A172 (cell line): ENCODE data around the gene LDLRAD4. TPM values are rescaled to one million over a fixed set of nuclear protein-coding genes. Genes with fewer than 3 reads are reported as not detected.
A peak's percentile ranks its signal among the peaks of the same experiment; 100 is the strongest.

ENCODE experiments used
- DNase-seq: peaks from one replicate; pipeline ENCODE4 v3.0.0-alpha.2; 2015; ENCODE audit warnings: low spot score
- total RNA-seq: library from RNA; depleted of rRNA; stranded (reverse); fragments of >200 nt; shearing (Covaris generic); gene quantifications from 2 replicates; pipeline ENCODE4 v1.2.3, GENCODE V29; 2014

Gene LDLRAD4
- total RNA-seq, 1 experiment from 2014 or later: 5.7 TPM

DNA sequence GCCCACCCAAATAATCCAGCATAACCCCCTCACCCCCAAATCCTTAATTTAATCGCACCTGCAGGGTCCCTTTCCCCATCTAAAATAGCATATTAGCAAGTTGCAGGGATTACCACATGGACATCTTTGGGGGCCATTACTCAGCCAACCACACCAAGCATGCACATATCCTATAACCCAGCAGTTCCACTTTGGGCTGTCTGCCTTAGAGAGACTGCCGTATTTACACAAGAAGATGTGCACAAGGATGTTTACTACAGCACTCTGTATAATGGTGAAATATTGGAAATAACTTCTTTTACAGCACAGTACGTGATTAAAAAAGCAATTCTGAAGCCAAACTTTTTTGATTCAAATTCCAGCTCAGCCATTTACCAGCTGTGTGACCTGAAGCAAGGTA lies 17.3 kb upstream of the LDLRAD4 start:
- no peak for DNase-seq

DNA sequence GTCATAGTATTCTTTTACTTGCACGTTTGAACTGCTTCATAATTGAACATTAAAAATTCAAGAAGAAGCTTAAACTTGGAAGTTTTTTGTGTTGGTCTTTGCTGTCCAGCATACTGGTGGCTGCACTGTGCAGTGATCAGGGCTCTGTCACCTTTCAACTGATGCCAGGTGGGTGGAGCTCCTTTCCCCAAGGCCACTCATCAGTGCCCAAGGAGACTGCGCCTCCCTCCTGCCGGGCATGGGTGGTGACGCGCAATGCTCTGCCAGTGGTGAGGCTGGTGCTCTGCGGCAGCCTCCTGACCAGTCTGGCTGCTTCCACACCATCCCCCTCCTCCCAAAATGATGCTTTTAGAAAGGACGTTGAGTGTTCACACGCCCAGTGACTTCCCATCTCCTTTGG lies 16.0 kb upstream of the LDLRAD4 start:
- no peak for DNase-seq

DNA sequence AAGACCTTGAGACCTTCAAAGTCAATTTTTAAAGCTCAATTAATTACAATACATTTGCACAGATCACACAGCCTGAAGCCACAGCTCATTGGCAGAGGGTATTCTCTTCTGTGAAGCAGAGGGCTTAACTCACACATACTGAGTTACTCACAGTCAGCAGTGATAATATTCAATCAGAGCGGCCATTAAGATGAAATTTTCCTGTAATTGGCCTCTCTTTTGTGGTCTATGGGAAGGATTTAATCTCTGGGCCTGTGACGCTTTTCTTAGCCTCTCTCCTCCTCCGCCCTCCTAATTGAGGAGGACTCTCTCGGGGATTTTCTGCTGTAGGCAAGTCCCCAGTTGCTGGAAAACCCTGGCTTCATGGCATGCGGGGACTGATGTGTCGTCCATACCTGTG lies 12.3 kb upstream of the LDLRAD4 start:
- DNase-seq: no peak

DNA sequence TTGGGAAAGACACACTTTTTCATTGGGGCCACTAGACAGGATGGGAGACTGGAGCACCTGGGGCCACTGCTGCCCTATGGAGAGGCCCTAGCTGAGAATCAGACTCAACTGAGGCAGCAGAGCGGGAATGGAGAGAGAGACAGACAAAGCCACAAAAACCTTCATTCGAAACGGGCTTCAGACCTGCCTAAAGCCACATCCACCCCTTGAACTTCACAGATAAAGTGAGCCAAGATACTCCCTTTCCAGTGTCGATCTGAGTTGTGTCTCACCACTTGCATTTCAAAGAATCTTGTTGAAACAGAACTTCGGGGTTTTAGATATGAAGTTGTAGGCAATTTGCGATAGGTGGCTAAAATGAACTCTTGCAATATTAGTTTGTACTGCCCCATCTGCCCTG lies 11.3 kb upstream of the LDLRAD4 start:
- no peak for DNase-seq

DNA sequence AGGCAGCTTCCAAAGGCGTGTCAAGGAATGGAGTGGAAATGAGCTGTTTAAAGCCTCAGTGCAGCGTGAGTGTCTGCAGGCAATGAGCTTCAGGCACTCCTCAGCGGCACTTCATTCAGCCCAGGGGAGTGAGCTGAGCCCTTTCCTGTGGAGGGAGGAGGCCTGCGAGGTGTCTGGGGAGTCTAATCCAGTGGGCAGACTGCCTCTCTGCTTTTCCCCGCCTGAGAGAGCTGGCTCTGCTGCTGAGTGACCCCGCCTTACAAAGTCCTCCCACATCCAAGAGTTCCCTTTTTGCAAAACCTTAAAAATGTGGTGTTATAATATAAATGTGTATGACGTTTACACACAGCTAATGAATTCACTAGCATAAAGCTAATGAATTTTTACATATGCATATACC lies 7.0 kb upstream of the LDLRAD4 start:
- no peak for DNase-seq

DNA sequence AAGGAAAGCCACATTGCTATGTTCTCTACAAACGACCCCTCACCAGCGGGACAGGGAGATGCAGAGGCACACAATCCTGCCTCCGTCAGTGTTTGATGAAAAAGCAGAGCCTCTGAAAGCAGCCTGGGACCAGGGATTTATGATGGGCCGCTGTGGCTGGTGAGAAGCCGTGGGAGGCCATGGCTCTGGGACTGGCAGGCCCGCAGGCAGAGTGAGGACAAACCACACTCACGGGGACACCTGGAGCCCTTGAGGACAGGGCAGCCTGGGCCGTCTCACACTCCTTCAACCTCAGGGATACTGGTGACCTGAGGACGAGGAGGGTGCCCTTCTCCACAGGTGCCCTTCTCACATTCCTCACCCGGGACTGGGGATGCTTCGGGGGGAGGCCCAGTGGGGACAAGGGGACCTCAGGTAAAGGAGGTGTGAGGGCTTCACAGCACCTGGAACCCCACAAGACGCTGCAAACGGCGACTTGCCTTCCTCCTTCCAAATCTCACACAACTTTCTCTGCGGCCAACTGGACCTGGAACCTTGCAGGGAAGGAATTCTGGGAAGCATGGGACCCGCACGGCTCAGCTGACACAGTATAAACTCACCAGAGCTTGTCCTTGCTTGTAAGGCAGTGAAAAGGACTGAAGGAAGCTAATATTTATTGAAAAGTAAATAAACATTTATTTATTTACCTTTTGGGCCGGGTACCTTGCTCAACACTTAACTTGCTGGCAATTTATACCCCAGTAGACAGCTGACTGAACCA lies 5.3 kb upstream of the LDLRAD4 start:
- no peak for DNase-seq

DNA sequence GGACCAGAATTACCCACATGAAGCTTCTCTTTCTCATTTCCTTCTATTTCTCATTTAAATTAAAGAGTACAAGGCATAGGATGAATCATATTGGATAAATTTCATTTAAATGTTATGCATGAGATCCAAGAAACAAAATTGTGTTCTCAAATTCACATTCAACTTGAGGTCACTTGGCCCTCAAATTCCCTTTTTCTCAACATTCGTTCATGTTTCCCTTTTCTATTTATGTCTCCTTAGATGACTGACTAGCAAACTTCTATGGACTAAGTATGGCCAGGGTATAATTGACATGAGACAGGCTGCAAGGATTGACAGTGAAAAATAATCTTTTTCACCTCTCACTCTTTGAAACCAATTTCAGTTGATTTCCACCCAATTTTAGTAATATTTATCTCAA lies 4.0 kb upstream of the LDLRAD4 start:
- DNase-seq: no peak

DNA sequence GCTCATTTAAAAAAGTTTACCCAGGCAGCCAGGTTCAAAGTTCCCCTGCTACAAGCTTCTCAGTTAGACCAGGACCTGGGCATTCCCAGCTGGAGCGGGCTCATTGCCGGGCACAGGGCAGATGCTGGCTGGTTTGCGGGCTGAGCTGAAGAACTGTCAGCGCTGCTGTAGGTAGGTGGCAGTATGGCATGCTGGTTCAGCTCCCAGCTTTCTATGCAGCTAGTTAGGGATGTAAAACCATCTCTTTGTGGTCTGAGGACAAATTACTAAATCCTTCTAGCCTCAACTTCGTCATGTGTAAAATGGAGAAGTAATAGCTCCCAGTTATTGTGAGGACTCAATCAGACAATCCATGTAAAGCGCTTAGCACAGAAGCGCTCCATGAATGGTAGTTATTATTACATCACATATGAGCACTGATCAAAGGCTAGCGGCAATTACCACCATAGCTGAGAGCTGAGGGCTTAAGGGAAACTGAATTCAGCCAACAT lies 2.4 kb upstream of the LDLRAD4 start:
- peak; percentile 82 for DNase-seq

DNA sequence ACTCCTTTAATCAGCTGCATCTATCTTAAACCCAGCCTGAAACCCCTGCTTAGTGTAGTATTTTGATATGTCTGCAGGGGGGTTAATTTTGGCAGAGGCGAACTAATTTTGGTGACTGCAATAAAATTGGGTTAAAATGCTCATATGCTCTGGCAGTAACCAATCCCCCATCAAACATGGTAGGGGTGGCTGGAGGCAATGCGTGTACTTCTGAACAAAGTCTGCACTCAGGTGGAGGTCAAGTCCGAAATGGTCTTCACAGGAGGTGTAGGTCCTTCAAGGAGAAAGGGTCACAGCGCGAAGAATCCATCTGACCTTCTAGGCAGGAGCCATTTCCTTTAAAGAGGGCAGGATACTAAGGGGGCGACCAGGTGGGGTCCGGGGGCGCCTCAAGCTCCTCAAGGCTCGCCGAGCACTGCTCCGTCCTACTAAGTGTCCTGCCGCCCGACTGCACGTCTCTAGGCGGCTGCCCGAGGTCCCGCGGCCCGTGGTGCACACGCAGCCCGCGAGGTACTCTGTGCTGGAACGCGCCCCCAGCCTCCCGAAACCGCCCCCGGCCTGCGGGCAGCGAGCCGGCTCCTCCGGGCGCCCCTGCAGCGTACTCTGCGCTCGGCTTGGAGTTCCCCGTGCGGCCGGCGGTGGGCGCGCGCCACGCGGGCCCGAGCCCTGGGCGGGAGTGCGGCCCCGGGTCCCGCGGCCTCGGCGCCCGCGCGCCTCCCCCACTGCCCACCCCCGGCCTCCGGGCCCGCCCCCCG lies 1.7 kb upstream of the LDLRAD4 start:
- no peak for DNase-seq

DNA sequence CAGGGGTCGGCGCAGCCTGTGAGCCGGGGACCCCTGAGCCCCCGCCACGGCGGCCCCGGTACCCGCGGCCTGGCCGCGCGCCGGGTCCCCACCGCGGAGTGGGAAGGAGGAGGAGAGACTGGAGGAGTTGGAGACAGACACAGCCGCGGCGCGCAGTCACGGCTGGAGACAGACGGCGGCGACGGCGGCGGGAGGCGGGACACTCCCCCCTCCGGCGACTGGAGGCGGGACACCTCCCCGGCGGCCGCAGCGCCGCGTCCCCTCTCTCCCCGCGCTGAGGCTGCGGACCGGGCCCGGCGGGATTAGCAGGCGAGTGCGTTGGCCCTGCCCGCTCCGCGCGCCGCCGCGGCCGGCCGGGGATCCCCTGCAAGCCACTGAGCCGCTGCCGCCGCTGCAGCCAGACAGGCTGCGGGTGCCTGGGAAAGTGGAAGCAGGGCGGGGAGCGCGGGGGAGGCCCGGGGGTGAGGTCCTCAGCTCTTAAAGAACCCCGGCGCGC lies 1.0 kb upstream of the LDLRAD4 start:
- DNase-seq: peak; percentile 40

DNA sequence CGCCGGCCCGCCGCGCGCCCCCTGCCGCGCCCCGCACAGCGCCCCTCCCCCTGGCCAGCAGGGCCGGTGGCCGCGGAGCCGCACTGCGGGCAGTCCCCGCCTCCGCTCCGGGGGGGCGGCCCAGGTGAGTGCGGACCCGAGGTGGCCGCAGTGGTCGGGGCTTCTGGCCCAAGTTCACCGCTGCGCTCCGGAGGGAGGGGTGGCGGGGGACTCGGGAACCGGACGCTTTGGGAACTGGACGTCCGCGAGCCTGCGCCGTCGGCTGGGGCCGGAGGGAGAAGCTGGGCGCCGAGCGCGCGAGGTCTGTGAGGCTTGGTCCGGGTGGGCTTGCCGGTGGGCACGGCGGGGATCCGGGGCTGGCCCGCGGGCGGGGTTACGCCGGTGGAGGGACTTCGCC lies 591 bp upstream of the LDLRAD4 start:
- no peak for DNase-seq

DNA sequence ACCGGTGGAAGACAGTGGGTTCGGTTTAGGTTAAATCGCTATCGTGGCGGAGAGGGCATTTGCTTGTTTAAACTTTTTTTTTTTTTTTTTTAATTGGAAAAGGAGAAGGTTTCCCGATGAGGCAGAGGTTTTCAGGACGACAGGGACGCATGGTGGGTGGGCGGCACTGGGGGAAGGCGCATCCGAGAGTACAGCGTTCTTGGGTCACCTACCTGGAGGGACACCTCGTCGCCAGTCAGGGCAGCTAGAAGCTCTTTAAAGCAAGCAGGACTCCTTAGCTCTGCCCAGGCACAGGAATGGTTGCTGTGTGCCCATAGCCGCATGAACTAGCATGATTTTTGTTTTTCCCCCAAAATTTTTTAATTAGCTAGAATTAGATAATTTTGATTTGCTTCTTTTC lies 437 bp downstream of the LDLRAD4 start:
- DNase-seq: no peak

DNA sequence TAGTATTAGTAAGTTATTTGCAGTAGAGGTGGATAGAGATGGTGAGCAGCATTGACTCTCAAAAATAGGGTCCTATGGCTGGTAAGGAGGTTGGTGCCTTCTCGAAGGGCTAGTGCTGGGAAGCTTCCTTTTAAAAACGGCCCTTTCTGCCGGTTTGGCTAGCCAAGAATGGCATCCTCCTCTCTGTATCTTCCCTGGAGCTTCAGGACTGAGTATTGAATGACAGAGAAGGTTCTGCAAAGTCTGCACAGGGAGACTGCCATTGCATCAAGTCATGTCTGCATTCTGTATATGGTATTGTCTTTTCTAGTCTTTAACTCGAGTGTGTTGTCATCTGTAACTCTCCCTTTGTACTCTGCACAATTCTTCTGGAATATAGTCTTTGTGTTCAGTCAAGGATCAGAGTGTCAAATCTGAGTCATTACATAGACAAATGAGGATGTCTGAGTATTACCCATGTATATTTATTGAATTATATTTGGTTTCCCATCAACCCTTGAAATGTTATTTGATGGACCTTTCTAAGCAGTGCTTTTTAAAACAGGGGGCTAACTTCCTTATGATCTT lies 1.1 kb downstream of the LDLRAD4 start:
- DNase-seq: no peak

DNA sequence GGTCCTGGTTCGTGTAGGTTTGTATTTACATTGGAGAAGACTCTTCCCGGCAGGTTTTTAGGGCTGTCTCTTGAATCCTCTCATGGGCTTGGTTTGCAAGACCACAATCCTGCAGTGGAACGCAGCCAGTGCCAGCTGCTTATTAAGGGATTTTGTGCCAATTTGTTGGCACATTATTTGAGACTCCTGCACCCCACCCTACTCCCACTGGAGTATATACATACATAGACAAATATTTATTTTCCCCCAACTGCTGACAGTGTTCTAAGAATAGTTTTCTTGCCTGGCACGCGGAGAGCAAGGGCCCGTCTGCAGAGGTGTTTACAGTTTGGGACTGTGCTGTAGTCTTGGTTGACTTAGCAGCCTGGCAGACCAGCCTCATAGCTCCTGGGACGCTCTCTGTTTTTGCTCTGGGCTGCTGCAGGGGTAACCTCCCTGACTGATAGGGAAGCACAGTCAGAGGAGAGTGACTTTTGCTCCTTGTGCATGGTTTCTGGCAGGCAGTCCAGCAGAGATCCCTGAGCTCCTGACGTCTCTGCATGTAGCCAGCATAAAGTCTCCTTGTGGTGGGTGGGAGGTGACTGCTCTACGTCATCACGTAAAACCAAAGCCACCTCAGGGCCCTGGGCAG lies 1.9 kb downstream of the LDLRAD4 start:
- no peak for DNase-seq

DNA sequence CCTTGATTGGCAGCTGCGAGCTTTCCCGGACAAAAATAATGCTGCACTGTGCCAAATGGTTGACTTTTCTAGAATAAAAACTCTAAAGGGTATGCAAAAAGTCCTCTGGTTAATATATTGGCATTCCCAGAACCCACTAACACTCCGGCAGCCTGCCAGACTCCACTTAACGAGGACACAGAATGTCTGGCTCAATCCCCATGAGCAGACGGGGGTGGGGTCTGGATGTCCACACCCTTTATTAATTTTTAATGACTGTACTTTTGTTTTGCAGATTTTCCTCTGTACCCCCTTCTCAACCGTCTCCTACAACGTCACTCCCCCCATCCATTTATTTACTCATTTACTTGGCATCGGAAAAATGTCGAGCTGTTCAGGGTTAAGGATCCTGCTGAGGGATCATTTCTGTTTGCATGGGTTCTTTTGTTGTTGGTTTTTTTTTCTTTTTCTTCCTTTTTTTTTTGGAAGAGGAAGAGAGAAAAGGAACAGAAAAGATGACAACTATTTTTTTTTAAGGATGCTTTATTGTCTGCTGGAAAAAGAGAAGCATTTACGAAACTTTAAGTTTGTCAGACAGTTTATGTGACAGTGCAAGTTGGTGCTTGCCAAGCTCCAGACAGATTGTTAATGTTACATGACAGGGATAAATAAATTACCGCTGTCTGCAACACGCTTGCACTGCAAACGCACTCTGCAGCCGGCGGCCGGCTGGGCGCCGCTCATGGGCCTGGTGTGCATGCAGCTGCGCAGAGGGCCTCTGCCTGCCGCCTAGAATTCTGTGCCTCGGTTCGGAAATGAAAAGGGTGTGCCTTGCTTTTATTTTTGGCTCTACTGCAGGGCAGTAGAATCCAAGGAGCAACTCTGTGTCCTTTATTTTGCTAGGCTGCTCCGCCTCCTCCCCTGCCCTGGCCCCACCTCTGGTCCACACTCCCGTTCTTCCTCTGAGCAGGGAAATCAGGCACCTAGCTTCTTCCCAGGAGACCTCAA lies 3.6 kb downstream of the LDLRAD4 start:
- DNase-seq: peak; percentile 66

DNA sequence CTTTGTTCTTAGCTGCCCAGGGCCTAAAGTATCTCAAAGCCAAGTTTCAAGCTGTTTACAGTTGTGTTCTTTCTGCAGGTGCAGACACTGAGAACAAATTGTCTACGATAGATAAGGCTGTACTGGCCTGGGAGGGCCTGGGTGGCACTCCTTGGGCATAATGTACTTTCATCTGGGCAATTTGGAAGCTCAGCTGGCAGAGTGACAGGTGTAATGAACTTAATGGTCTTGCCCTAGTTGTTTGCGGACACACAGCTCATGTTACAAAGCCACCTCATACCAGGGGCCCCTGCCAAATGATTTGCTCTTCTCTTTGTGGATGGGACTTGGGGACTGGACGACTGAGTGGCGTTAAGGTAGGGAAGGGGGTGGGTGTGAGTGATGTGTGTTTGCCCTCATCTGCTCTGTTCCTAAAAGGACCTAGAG lies 4.3 kb downstream of the LDLRAD4 start:
- peak; percentile 31 for DNase-seq

DNA sequence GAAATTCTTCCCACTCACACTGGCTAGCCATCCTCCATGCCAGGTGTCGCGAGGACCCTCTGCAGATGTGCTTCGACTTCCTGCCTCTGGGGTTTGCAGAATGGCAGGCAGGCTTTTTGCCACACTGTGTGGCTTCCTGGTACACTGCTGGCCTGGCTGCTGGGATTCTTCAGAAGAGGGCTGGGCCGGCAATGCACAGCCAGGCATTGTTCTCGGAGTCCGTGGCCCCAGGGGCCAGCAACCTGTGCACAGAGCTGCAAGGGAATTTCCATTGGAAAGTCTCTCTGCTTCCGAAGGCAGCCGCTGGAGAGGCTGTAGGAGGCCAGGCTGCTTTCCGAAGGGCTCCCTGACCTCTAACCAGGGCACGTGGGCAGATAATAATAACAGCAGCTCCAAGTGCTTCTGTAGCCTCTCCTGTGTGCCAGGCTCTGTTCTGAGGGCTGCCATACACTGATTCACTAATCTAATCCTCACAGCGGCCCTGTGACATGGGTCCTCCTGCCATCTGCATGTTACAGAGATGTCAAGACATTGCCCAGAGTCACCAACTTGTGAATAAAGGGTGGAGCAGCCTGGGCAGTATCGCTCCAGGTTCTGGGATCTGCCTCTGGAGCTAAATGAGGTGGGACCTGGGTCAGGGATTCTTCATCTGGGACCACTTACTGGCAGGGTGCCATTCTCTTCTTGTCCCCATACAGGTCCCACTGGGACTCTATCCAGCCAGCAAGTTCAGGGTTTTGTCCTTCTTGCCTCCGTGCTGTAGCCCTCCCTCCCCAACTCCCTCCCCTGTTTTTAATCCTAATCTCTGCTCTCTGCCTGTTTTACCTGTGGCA lies 5.0 kb downstream of the LDLRAD4 start:
- no peak for DNase-seq

DNA sequence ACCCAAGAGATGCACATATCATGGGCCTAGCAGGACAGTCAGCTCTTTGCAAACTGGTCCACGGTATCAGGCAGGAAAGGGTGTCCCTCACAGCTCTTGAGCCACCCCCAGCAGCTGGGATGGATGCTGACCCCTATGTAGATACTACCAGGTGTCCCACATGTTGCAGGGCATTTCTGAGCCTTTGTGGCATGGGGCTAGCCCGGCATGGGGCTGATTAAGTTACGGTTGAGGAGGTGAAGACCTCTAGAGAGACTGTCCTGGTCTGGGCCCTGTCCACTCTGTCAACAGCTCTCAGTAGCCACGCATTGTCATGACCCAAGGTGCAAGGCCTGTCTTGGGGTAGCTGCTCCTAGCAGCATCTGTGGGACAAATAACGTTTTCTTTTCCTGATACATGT lies 6.7 kb downstream of the LDLRAD4 start:
- DNase-seq: no peak

DNA sequence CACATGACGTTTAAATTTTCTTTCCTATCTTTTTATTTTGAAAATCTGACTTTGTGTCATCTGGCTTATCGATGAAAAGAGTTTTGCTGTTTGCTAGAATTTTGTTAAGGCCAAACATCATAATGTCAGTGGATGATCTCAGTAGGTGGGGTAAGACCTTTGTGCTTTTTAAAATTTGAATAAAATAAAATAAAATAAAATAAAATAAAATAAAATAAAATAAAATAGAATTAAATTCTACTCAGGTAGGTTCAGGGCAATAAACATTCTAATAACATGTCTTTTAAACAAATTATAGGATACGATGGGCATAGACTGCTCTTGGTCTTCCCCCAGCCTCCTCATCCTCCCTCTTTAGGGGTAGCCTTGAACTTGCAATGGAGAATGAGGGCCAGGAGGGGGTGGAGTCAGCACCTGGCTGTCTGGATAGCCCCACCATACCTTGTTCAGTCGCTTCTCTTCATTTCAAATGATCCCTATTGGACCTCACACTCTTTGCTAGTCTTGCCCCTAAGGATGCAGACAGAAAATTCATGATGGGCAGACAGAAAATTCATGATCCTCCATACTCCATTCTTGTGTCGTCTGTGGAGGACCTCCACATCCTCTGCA lies 8.1 kb downstream of the LDLRAD4 start:
- DNase-seq: no peak

DNA sequence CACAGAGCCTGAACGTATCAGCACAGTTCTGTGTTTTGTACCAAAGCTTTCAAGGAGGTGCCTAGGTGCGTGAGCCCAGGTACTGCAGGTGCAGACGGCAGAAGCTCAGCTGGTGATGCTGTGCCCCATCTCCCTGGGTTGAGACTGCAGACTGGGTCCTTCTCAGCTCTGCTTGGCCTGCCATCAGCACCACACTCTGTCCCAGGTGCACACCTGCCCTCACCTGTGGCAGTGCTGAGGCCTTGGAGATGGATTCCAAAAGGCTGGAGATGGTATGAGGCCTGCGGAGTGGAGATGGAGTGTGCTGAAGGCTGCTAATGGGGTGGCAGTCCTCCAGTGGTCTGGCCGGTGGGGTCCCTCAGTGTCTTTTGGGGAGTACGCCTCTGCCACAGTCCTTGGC lies 9.3 kb downstream of the LDLRAD4 start:
- DNase-seq: no peak
